ENCODE measurements around the gene ZNF670.
"Not testable (repeated sequence)": the region's sequence is repeated elsewhere in the genome, so short reads cannot be mapped to it uniquely, and the experiment has no call there.

ZNF670 gene

DNA sequence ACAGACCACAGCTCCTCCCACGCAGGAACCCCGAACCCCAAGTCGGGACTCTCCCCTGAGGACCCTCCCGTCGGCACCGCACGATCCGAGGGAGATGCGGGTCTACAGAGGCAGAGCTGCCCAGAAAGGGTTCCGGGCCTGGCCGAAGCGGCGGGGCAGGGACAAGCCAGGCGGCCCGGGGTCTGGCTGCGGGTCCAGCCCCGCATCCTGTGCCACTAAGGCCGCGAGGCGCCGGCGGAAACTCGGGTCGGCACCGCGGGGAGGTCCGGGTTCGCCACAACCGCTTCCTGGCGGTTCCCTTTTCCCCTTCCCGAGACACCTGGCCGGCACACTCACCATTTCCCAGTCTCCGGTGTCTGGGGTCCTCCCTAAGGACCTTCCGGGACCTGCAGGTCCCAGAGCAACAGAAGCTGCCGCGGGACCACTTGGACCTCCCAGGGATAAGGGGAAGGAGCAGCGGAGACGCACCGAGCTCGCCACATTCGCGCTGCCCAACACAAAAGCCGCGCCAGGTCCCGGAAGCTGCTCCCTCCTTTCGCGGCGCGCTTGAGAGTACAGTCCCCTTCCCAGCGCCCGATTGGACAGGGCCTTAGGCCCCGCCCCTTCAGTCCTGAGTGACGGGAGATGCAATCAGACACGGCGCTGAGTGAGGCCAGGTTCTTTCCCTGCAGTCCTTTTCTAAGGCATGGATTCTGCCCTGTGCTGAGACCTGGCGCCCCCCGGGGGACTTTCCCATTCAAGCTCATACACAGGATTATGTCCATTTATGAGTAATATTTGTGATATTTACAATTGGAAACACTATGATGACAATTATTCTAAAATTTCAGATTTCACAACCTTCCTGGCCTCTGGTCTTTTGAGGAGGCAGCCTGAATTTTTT, at the start of gene ZNF670:
Gene ZNF670 (minus strand): TSS at position 554 of the 883 bp plus-strand sequence. CDS start 215 bp downstream, at position 339.
- peak; percentile 88 to 99 (median 97) for DNase-seq

DNA sequence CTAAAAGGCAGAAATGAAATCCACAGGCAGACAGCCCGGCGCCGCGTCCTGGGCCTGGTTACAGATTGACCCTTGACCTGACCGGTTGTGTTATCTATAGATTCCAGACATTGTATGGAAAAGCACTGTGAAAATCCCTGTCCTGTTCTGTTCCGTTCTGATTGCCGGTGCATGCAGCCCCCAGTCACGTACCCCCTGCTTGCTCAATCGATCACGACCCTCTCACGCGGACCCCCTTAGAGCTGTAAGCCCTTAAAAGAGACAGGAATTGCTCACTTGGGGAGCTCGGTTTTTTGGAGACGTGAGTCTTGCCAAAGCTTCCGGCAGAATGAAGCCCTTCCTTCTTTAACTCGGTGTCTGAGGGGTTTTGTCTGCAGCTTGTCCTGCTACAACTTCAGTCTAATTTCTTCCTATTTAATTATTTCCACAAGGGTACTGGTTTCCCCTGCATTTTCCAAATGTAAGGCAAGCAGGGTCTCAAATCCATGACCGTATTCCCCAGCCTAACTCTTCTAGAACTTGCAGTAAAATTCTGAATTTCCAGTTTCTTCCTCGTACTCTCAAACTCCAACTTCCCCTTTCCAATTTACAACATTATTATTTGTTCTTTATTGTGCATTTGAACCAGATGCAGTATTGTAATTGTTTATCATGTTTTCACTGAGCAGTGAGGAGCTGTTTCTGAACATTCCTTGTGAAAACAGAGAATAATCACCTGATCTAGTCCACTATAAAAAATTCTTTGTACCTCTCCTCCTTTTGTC, 49.1 kb upstream of the ZNF670 start:
- not testable (repeated sequence) for DNase-seq

DNA sequence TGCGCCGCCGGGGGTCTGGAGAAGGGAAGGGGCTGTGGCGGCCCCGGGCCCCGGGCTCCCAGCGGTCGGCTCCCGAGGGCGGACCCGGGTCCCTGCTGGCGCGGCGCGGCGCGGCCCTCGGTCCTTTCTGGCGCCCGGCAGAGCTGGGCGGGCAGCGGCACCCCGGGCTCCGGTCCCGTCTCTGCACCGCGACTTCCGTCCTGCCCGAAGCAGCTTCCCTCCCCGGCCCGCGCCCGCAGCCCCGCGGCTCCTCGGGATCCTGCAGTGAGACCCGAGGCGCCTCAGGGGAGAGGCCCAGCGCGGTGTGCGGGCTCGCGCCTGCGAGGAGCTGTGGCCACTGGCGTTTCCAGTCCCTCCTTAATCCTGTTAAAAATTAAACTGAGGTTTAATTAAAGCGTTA, 48.0 kb upstream of the ZNF670 start:
- DNase-seq: not testable (repeated sequence)

DNA sequence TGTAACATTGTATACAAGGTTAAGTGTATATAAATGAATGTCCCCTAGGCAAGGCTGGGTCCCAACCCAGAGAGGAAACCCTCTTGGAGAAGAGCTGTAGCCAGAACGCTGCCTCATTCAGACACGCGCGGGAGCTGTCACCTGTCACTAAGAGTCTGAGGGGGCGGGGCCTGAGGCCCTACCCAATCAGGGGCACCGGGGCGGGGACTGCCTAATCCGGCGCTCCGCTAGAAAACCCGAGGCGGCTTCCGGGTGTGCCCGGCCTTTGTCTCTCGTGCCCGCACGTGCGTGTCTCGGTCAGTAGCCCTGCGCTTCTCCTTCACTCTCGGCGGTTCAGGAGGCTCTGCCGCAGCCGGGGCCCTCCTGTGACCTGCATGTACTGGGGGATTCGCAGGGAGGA, 47.6 kb upstream of the ZNF670 start:
- DNase-seq: not testable (repeated sequence)

DNA sequence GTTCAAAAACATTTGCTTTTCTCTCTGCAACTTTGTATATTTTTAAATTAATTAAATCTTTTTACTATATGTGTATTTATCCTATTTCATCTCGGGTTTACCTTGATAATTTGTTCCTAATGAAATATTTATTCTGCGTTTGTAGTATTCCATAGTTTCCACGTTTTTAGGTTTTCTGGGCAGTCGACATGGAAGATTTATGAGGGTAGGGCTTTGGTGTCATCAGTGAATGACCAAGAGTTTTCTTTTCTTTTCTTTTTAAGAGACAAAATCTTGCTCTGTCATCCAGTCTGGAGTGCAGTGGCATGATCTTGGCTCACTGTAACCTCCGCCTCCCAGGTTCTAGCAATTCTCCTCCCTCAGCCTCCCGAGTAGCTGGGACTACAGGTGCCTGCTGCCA, 42.8 kb upstream of the ZNF670 start:
- DNase-seq: no peak

DNA sequence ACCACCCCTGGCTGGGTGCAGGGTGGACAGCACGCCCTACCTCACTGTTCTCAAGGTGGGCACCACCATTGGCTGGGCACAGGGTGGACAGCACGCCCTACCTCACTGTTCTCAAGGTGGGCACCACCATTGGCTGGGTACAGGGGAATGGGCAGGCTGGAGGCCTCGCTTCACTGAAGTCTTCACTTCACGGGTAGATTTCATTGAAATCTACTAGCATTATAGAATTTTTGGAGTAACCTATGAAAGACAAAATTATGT, 41.7 kb upstream of the ZNF670 start:
- not testable (repeated sequence) for DNase-seq

DNA sequence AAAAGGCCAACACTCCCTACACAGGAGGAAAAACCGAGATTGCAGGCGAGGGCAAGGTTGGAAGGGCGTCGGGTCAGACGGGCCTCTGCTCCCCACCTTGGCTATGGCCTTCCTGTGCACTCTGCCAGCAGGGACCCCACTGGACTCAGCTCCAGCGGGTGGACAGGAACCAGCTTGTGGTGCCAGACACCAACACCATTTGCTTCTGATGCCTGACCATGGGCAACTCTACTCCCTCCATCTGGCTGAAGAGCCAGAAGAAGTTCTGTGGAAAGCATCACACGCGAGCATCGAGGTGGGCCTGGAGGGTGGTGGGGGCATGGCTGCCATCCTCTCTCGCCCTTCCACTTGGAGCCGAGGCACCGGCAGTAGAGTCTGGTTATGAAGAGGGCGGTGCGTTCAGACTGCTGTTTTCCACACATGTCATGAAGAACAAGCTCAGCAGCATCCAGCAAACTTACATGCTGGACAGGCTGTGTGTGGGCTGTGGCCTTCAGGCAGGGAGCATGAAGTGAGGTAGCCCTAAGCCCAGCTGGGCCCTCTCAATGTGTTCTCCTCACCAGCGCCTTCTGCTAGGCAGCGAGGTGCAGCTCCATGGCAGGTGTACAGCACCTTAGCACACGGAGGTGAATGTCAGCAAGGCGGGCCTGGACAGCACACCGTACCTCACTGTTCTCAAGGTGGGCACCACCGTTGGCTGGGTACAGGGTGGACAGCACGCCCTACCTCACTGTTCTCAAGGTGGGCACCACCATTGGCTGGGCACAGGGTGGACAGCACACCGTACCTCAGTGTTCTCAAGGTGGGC, 41.2 kb upstream of the ZNF670 start:
- DNase-seq: no peak

DNA sequence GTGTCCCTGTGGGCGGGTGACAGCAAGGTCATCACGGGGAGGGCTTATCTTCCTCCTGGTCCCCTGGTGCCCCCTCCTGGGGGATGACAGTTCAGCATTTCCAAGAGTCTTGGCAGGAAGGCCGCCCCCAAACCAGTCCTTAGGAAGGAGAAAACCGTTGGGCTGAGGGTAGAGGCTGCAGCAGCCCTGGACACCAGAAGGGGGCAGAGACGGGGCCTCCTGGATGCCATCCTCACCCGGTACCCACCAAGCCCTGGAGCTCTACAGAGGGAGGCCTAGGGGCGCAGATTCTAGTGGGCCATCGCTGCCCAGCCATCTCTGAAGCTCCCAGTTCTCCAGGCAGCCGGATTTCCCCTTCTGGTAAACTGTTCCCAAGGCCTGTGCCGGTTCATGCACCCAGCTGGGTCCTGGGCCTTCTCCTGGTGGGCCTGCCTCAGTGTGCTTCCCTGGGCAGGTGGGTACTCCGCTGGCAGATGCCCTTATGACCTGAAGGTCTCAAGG, 40.4 kb upstream of the ZNF670 start:
- peak in 1 of 3 experiments; percentile 13 for DNase-seq

DNA sequence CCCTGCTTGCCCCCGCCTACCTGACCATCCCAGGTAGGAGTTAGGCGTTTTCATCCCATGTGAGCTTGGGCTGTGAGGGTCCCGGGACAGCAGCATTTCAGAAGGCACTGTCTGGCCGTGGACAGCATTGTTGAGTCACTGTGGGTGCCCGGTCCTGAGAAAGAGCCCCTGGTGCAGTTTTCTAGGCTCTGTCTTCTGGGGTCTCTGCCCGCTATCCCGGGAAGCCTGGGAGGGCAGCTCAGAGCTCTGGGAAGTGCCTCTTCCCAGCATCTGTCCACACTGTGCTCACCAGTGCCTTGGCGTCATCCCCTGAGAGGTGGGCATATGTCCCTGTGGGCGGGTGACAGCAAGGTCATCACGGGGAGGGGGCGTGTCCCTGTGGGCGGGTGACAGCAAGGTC, 36.9 kb upstream of the ZNF670 start:
- DNase-seq: no peak

DNA sequence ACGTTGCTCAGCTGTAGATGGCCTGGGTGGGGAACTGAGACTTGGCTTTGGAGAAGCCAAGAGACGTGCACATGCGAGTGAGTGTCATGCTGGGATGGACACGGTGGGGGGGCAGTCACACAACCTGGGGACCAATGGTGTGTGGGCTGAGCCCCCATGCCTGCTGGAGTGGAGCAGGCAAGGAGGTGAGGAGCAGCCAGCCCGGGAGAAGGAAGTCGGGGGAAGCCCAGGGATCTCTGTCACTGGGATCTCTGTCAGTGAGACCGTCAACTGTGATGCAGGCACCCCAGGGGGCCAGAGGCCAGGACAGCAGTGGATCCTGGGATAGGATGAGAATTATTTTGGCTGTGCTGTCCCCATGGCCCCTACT, 36.5 kb upstream of the ZNF670 start:
- no peak for DNase-seq

DNA sequence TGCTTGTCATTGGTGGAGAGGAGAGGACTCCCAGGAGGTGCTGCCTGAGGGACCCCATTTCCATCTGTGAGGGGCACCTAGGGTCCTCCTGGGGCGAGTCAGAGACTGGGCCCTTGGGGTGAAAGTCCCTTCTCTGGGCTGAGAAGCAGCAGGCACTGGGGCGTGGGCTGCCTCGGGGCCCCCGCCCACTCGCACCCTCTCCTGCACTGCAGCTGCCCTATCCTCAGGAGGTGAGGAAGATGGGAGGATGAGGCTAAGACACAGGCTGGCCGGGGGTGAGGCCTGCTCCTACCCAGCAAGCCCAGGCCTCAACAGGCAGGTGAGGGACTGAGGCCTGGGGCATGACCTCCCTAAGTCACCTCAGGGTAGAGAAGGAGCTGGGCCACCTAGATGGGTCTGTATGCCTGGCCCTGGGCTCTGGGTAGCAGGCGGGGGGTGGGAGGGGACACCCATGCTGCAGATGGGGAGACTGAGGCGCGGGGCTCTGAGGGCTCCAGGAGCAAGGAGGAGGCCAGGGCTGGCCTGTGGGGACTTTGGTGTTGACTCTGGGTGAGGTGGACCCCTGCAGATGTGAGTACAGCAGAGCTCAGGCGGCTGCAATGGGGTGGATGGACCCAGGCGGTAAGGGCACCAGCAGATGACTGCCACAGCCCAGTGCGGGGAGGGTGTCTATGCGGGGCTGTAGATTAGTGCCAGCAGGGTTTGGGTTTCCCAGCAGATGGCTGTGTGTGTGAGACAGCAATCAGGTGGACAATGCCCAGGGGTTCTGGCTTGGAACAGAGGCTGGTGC, 35.9 kb upstream of the ZNF670 start:
- DNase-seq: no peak

DNA sequence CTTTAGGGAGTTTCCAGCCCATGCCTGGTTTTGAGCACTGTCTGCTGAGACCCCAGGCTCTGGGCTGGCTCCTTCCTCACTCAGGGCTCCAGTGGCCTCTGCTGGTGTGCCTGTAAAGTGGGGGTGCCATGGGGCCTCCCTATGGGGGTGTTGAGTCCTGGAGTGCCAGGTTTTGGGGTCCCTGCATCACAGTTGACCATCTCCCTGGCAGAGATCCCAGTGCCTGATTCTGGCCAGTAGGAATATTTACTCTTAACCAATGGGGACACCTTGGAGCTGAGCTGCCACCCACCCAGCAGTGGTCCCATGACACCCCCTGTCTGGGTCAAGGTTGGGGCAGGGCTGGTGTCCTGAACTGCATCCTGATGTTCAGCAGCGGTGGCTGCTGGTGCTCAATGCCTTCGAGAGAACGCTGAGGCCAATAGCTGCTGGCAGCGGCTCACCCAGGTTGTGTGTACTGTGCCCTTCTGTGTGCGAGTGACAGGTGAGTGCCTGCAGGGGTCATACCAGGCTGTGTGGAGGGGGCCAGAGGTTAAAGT, 35.2 kb upstream of the ZNF670 start:
- DNase-seq: no peak

DNA sequence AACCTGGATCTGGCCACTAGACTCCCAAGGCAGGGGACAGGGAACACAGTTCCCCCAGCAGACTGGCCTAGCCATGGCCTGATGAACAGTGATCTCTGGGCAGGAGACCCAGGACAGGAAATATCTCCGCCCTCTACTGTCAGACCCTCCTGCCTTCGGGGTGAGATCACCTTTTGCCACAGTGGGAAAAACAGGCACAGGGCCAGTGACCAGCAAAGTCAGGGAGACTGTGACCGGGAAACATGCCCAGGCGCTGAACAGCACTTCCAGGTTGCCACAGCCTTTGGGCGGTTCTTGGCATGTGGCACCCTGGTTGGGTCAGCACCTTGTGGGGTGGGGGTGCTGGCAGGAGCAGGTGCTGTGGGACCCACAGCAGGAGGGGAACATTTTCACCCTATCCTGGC, 34.5 kb upstream of the ZNF670 start:
- no peak for DNase-seq

DNA sequence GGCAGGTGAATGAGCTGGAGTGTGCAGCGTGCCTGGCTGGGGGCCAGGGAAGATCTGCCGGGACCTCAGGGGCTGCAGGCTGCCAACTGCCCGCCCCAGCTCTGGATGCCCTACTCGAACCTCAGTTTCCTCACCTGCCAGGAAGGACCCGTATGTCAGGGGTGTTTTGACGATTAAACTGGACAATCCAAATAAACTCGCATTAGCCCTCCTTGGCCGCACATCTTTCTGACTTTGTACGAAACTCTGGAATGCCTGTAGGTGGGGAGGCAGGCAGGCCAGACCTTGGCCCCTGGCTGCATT, 33.8 kb upstream of the ZNF670 start:
- DNase-seq: no peak

DNA sequence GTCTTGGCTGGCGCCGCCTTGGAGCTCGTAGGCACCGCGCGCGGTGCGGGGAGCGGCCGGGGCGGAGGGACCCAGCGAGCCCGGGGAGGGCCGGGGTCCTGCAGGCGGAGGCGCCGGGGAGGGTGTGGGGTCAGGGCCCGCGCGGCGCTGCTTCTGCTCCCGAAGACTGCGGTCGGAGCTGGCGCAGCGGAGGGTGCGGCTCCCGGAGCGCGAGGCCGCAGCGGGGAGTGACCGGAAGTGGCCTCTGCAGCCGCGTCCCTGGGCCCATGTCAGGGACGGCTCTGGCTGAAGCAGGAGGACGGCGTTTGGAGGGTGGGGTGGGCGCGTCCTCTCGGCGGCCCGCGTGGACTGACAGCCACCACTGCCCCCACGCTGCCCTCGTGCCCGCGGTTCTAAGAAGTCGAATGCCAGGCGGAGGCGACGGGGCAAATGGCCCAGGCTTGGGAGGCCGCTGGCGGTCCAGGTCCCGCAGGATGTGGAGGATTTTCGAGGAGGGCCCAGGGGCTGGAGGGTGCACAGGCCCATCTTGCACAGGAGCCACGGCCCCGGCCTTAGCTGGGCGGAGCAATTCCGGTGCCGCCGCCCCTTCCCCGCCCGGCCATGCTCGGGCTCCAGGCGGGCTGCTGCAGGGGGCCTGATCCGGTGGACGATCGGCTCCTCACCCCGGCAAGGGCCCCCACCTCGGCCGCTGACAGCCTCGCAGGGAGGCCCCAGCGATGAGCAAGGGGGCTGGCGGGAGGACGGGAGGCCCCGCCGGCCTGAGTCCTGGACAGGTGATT, 33.3 kb upstream of the ZNF670 start:
- DNase-seq: peak in 2 of 3 experiments; percentile 58 to 65

DNA sequence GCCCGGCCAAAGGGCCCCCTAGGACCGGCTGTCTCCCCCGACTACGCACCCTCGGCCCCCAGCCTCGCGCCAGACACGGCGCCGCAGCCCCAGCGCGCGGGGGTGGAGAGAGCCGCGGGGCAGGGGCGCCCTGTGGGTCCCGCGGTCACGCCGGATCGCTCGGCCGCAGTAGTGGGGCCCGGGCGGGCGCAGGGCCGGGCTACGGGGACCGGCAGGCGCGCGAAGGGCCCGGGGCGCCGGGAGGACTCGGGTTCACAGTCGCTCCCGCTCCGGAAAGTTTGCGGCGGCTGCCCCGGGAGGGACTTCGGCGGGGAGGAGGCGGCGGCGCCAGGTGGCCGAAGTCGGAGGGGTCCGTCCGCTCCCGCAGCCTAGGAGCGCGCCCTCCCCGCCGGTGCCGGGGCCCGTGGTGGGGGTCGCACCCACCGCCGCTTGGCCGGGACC, 32.7 kb upstream of the ZNF670 start:
- DNase-seq: peak in 1 of 3 experiments; percentile 39

DNA sequence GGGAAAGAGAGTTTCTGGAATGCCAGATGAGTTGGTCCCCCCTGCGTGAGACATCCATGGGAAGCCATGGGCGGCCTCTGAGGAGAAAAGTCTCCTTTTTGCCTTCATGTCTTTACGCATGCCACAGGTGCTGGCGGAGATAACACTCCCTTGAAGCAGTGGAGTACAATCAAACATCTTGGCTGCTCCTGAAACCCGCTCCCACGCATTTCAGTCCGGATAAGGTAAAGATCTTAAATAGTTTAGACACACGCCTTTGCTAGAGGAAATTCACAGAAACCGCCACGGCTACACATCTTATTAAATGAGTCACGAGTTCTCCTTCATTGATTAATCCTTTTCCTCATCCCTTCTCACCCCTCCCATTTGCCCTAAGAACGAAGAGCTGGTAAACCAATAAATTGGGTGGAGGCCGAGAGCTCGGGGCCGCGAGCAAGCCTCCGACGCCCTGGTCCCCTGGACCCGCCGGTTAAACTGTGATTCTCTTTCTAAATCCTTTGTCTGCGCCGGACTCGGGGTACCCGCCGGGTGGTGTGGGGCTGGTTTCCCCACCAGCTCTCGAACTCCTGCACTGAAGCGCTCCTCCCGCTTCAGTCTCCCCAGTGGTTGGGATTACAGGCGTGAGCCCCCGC, 32.1 kb upstream of the ZNF670 start:
- no peak for DNase-seq

DNA sequence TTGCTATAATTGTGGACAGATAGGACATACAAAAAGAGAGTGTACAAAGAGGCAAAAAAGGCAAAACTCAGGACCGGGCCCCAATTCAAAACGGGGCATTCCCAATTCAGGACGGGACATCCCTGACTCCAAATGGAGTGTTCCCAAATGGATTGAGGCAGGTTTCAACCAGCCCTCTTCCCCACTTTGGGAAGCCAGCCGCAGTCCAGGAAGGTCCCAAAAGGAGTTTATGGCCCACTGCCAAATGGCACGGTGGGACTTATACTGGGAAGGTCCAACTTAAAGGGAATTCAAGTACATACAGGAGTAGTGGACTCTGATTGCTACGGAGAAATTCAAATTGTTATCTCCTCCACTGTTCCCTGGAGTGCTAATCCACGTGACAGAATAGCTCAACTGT, 29.1 kb upstream of the ZNF670 start:
- no peak for DNase-seq

DNA sequence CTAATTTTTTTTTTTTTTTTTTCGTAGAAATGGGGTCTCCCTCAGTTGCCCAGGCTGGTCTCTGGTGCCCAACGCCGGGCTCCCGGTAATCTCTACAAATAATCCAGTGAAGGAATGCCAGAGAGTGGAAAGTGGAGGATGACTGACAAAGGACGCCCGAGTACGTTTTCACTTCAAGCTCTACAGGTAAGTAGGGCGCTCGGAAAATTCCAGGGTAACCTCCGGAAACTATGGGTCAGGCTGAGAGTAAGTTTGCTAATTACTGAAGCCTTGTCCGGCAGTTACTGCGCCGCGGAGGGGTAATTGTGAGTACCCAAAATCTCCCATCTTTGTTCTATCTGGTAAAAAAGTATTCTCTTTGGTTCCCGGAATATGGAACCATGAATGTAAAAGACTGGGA, 27.4 kb upstream of the ZNF670 start:
- no peak for DNase-seq

DNA sequence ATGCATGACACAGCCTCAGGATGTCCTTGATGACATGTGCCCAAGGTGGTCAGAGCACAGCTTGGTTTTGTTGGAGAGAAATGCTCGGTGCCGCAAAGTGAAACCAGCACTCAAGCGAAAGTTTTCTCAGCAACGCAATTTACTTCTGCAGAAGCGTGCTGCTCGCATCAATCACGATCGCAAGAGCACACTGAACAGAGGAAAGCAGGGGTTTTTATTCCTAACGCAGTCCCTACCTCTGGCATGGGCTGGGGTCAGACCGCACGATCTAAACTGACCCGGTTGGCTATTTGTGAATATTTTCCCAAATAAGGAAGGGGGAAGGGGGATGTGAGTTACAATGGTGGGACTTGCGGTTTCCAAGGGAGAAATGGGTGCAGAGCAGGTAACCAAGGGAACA, 26.4 kb upstream of the ZNF670 start:
- no peak for DNase-seq
